A549 treated with Hydrocortisone at 1 μM for 4 hours (cell line): ENCODE results near the gene PRSS33. TPM values are rescaled to one million over a fixed set of nuclear protein-coding genes. Genes with fewer than 3 reads are reported as not detected.

Source experiments
- total RNA-seq: library from RNA; stranded (reverse); fragments of 200-300 nt; extraction: Qiagen RNA extraction; gene quantifications from 5 replicates; pipeline ENCODE4 v1.2.3, GENCODE V29; 2022

The PRSS33 gene
- total RNA-seq = not detected in 5 replicates

GRCh38 chr16:2787406-2787805, at the start of gene PRSS33:
Gene PRSS33, minus strand, starts transcription at chr16:2787560. Its CDS starts 1,013 bp downstream, at chr16:2786547.

GRCh38 chr16:2829501-2830354, 42.4 kb upstream of the PRSS33 start, which contains the start of gene ZG16B:
Gene ZG16B, plus strand, starts transcription at chr16:2830303. Its CDS starts 139 bp downstream, at chr16:2830442.

GRCh38 chr16:2816751-2817339, 29.5 kb upstream of the PRSS33 start, which contains the start of gene PRSS21:
Gene PRSS21, plus strand, starts transcription at chr16:2817237. Its CDS starts 32 bp downstream, at chr16:2817269.

GRCh38 chr16:2777231-2777902, 10.0 kb downstream of the PRSS33 start, which contains the start of gene ELOB:
Gene ELOB, minus strand, starts transcription at chr16:2777280. Its CDS starts 41 bp downstream, at chr16:2777239.

GRCh38 chr16:2752035-2752849, 35.1 kb downstream of the PRSS33 start, which contains the start of gene SRRM2:
Gene SRRM2, plus strand, starts transcription at chr16:2752638. Its CDS starts 3,727 bp downstream, at chr16:2756365.

Other genes with a start within 250 kb of the PRSS33 start
- 19.4 to 30.2 TPM (median 23.3 TPM) in 5 replicates for gene PDPK1, start 249.5 kb downstream of the PRSS33 start, total RNA-seq
- 38.0 to 43.5 TPM (median 41.8 TPM) in 5 replicates for gene KCTD5, start 105.0 kb downstream of the PRSS33 start, total RNA-seq
- 0.82 to 2.2 TPM (median 1.8 TPM) in 5 replicates for gene PRSS27, start 67.3 kb downstream of the PRSS33 start, total RNA-seq
- gene SRRM2, start 34.9 kb downstream of the PRSS33 start, total RNA-seq = 370 to 412 TPM (median 400 TPM) in 5 replicates
- 397 to 574 TPM (median 505 TPM) in 5 replicates for gene ELOB, start 10.3 kb downstream of the PRSS33 start, total RNA-seq
- gene PRSS41, start 10.9 kb upstream of the PRSS33 start, total RNA-seq = not detected in 5 replicates
- 0.16 to 0.32 TPM (median 0.20 TPM) in 3 of 5 replicates, not detected in the others for gene PRSS21, start 29.7 kb upstream of the PRSS33 start, total RNA-seq
- 0.49 to 0.73 TPM (median 0.59 TPM) in 5 replicates for gene ZG16B, start 42.7 kb upstream of the PRSS33 start, total RNA-seq
- gene PRSS22, start 70.6 kb upstream of the PRSS33 start, total RNA-seq = 0.84 to 1.2 TPM (median 0.97 TPM) in 5 replicates
- gene FLYWCH2, start 95.7 kb upstream of the PRSS33 start, total RNA-seq = 44.0 to 53.5 TPM (median 50.4 TPM) in 5 replicates
- gene FLYWCH1, start 124.4 kb upstream of the PRSS33 start, total RNA-seq = 20.6 to 26.1 TPM (median 25.1 TPM) in 5 replicates
- gene KREMEN2, start 176.7 kb upstream of the PRSS33 start, total RNA-seq = 1.4 to 2.5 TPM (median 1.9 TPM) in 5 replicates
- gene PAQR4, start 181.8 kb upstream of the PRSS33 start, total RNA-seq = 35.2 to 44.7 TPM (median 43.1 TPM) in 5 replicates
- gene PKMYT1, start 192.9 kb upstream of the PRSS33 start, total RNA-seq = 64.8 to 93.9 TPM (median 88.9 TPM) in 5 replicates
- gene CLDN9, start 225.4 kb upstream of the PRSS33 start, total RNA-seq = 0.33 to 0.55 TPM (median 0.47 TPM) in 5 replicates
- 0.25 to 0.44 TPM (median 0.39 TPM) in 5 replicates for gene CLDN6, start 230.6 kb upstream of the PRSS33 start, total RNA-seq
- 375 to 617 TPM (median 546 TPM) in 5 replicates for gene TNFRSF12A, start 232.8 kb upstream of the PRSS33 start, total RNA-seq
- 159 to 256 TPM (median 229 TPM) in 5 replicates for gene HCFC1R1, start 236.4 kb upstream of the PRSS33 start, total RNA-seq
- gene THOC6, start 236.5 kb upstream of the PRSS33 start, total RNA-seq = 27.8 to 35.7 TPM (median 33.0 TPM) in 5 replicates
- gene BICDL2, start 249.4 kb upstream of the PRSS33 start, total RNA-seq = not detected in 5 replicates